Suprapubic skin (tissue), 4 donors: ENCODE measurements around the gene RPL5. TPM values are rescaled to one million over a fixed set of nuclear protein-coding genes. Genes with fewer than 3 reads are reported as not detected.

Experiments
- DNase-seq, 2 donors: peaks; one replicate each; pipeline ENCODE4 v3.0.0-alpha.2; 2019; ENCODE audit warnings: low spot score in 2 of 2
- H3K27ac ChIP-seq: fragments of 200-600 bp; sonication (generic); one replicate; pipeline ENCODE4 v1.5.1; 2019
- H3K27me3 ChIP-seq: fragments of 200-600 bp; sonication (generic); one replicate; pipeline ENCODE4 v1.5.1; 2019
- H3K36me3 ChIP-seq: fragments of 200-600 bp; sonication (generic); one replicate; pipeline ENCODE4 v1.5.1; 2019
- H3K4me1 ChIP-seq: fragments of 200-600 bp; sonication (generic); one replicate; pipeline ENCODE4 v1.5.1; 2019
- H3K4me3 ChIP-seq: fragments of 200-600 bp; sonication (generic); one replicate; pipeline ENCODE4 v1.5.1; 2019; ENCODE audit warnings: mild to moderate bottlenecking
- H3K9me3 ChIP-seq: fragments of 200-600 bp; sonication (generic); one replicate; pipeline ENCODE4 v1.5.1; 2019
- EP300 ChIP-seq: sonication (generic); formaldehyde crosslinking; IDR thresholded peaks from one replicate; pipeline ENCODE4 v1.6.1; 2017; ENCODE audit warnings: antibody characterized with exemption
- POLR2A ChIP-seq, 2 donors: fragments of 450-650 bp; IDR thresholded peaks; one replicate each; pipeline ENCODE4 v1.6.1; 2017; ENCODE audit warnings: antibody characterized with exemption in 2 of 2, mild to moderate bottlenecking in 2 of 2, moderate library complexity in 2 of 2
- POLR2AphosphoS5 ChIP-seq, 3 donors: sonication (generic); formaldehyde crosslinking; IDR thresholded peaks; one replicate each; pipeline ENCODE4 v1.6.1; 2017; ENCODE audit warnings: antibody characterized with exemption in 3 of 3
- WGBS: methylation state at CpG from one replicate; pipeline ENCODE4 v1.1.5; 2018; 5-methylcytosine and 5-hydroxymethylcytosine counted together
- total RNA-seq, 4 donors: library from RNA; depleted of rRNA; stranded (reverse); fragments of >200 nt; gene quantifications; one replicate each; pipeline ENCODE4 v1.1.0, GENCODE V29; 2016
- TF ChIP-seq, protein P1 (sequence below), 2 donors: fragments of 200-600 bp in 1 of 2; fragments of 450-650 bp in 1 of 2; sonication (generic) in 1 of 2; IDR thresholded peaks; one replicate each; pipeline ENCODE4 v1.5.1; 2016 to 2019; ENCODE audit warnings: antibody characterized with exemption in 2 of 2, mild to moderate bottlenecking in 1 of 2, moderate library complexity in 1 of 2

RPL5 gene
- total RNA-seq, 4 donors from 2014 or later = 1,150 to 1,809 (median 1,593) TPM

DNA sequence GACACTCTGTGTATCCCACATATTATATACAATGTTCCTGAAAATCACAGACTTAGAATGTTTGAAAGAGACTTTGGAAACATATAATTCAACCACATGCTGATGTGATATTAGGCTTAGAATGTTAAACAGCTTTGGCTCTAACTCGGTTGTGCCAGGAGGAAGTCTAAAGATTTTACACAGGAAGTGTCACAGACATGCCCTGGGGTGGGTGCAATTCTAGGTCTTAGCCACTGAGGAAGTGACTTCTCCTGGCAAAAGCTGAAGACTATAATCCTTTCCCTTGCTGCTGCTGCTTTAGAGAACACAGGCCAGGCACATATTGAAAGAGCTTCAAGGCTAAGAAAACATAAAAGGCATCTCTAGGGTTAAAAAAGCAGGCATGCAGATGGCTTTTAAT lies 51.0 kb downstream of the RPL5 start:
- Histone ChIP-seq H3K27ac (no peak overlapping the region), H3K4me3 (no peak overlapping the region)
- 27% methylated on average over 1 of the region's 1 CpG for WGBS

DNA sequence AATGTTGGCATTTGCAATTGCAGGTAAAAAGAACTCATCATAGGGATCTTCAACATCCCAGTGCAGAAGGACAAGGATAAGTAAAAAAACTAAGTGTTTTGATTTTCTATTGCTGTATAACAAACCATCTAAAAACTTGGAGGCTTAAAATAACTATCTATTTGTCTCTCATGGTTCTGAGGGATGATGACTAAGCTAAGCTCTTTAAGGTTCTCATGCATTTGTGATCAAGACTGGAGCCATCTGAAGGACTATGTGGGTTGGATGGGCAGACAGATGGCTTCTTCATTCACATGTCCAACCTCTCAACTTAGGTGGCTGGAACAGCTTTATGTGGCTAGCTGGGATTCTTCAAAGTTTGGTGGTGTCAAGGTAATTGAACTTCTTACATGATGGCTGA lies 51.5 kb downstream of the RPL5 start:
- TF ChIP-seq EP300 = no peak
- TF ChIP-seq POLR2A (IDR thresholded peaks at IDR 0.05) = no peak
- TF ChIP-seq POLR2AphosphoS5 (IDR thresholded peaks at IDR 0.05) = no peak
- TF ChIP-seq, protein P1, sequence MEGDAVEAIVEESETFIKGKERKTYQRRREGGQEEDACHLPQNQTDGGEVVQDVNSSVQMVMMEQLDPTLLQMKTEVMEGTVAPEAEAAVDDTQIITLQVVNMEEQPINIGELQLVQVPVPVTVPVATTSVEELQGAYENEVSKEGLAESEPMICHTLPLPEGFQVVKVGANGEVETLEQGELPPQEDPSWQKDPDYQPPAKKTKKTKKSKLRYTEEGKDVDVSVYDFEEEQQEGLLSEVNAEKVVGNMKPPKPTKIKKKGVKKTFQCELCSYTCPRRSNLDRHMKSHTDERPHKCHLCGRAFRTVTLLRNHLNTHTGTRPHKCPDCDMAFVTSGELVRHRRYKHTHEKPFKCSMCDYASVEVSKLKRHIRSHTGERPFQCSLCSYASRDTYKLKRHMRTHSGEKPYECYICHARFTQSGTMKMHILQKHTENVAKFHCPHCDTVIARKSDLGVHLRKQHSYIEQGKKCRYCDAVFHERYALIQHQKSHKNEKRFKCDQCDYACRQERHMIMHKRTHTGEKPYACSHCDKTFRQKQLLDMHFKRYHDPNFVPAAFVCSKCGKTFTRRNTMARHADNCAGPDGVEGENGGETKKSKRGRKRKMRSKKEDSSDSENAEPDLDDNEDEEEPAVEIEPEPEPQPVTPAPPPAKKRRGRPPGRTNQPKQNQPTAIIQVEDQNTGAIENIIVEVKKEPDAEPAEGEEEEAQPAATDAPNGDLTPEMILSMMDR (IDR thresholded peaks at IDR 0.05) = no peak
- Histone ChIP-seq H3K4me3 (no peak overlapping the region), H3K4me1 (no peaks in the 10 kb centered on the region), H3K27ac (no peak overlapping the region), H3K27me3 (no peaks in the 10 kb centered on the region), H3K36me3 (no peaks in the 10 kb centered on the region), H3K9me3 (no peaks in the 10 kb centered on the region)
- no peak for DNase-seq

More for the DNA sequence above, 51.0 kb downstream of the RPL5 start:
- H3K4me1 ChIP-seq = peaks cover under 1% of the 10 kb centered on the region
- DNase-seq = no peak
- H3K9me3 ChIP-seq = no peaks in the 10 kb centered on the region
- H3K36me3 ChIP-seq = no peaks in the 10 kb centered on the region
- no peaks in the 10 kb centered on the region for H3K27me3 ChIP-seq
- TF ChIP-seq POLR2AphosphoS5 (IDR thresholded peaks at IDR 0.05) (no peak), EP300 (no peak), POLR2A (IDR thresholded peaks at IDR 0.05) (no peak)
- TF ChIP-seq, protein P1 (IDR thresholded peaks at IDR 0.05) = no peak

DNA sequence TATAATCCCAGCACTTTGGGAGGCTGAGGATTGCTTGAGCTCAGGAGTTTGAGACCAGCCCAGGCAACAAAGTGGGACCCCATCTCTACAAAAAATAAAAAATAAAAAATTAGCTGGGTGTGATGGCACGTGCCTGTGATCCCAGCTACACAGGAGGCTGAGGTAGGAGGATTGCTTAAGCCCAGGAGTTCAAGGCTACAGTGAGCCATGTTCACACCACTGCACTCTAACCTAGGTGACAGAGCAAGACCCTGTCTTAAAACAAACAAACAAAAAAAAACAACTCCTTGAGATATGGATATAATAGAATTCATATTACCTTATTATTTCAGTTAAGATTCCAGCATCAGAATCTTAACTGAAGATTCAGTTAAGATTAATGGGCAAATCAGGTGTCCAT lies 52.4 kb downstream of the RPL5 start:
- DNase-seq = no peak
- no peaks in the 10 kb centered on the region for H3K36me3 ChIP-seq
- no peaks in the 10 kb centered on the region for H3K4me1 ChIP-seq
- H3K27me3 ChIP-seq = no peaks in the 10 kb centered on the region
- no peak overlapping the region for H3K4me3 ChIP-seq
- WGBS = 94% methylated on average over 1 of the region's 1 CpG
- no peak for TF ChIP-seq POLR2AphosphoS5 (IDR thresholded peaks at IDR 0.05)
- no peak for TF ChIP-seq POLR2A (IDR thresholded peaks at IDR 0.05)
- TF ChIP-seq EP300 = no peak
- TF ChIP-seq, protein P1 (IDR thresholded peaks at IDR 0.05) = no peak
- peaks cover 1% of the 10 kb centered on the region for H3K9me3 ChIP-seq
- H3K27ac ChIP-seq = no peak overlapping the region

DNA sequence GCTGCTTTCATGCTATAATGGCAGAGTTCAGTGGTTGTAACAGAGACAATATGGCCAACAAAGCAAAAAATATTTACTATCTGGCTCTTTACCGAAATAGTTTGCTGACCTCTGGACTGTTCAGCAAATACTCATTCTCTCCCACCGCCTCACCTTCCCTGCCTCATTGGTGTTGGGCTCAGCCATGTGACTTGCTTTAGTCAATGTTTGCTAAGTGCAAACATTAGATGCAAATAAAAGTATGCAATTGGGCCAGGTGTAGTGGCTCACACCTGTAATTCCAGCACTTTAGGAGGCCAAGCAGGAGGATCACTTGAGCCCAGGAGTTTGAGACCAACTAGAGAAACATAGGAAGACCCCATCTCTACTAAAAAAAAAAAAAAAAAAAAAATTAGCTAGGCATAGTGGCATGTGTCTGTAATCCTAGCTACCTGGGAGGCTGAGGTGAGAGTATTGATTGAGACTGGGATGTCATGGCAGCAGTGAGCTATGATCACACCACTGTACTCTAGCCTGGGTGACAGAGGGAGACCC lies 55.1 kb downstream of the RPL5 start:
- Histone ChIP-seq H3K27ac (no peak overlapping the region), H3K27me3 (no peaks in the 10 kb centered on the region), H3K4me1 (no peaks in the 10 kb centered on the region), H3K36me3 (no peaks in the 10 kb centered on the region), H3K4me3 (no peak overlapping the region), H3K9me3 (peaks cover 4% of the 10 kb centered on the region)
- WGBS = 98% methylated on average over 2 of the region's 2 CpGs
- TF ChIP-seq POLR2A (IDR thresholded peaks at IDR 0.05) (no peak), EP300 (no peak), POLR2AphosphoS5 (IDR thresholded peaks at IDR 0.05) (no peak)
- TF ChIP-seq, protein P1 (IDR thresholded peaks at IDR 0.05) = no peak
- no peak for DNase-seq

DNA sequence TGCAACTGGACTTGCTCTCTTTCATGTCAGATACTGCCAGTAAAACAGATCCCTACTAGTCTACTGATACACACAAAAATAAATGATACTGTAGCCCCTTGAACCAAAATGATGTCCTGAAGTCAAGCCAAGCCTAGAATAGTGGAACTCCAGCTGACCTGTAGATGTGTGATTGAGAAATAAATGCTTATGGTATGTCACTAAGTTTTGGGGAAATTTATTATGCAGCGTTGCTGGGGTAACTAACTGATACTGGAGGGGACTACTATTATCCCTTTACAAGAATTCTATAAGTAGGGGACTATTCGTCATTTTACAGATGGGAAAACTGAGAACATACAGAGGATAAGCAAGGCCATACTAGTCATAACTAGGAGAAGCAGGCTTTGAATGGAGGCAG lies 55.6 kb downstream of the RPL5 start:
- H3K36me3 ChIP-seq = no peaks in the 10 kb centered on the region
- no peaks in the 10 kb centered on the region for H3K4me1 ChIP-seq
- H3K27ac ChIP-seq = no peak overlapping the region
- H3K4me3 ChIP-seq = no peak overlapping the region
- DNase-seq = no peak
- peaks cover 4% of the 10 kb centered on the region for H3K9me3 ChIP-seq
- TF ChIP-seq POLR2AphosphoS5 (IDR thresholded peaks at IDR 0.05) (no peak), EP300 (no peak), POLR2A (IDR thresholded peaks at IDR 0.05) (no peak)
- TF ChIP-seq, protein P1 (IDR thresholded peaks at IDR 0.05) = no peak
- WGBS = 90% methylated on average over 2 of the region's 2 CpGs
- no peaks in the 10 kb centered on the region for H3K27me3 ChIP-seq

Other genes with a start within 250 kb of the RPL5 start
- gene EVI5, start 46.9 kb upstream of the RPL5 start, total RNA-seq = 10 to 100 TPM; 13.6 to 21.6 (median 14.8) TPM
- gene DIPK1A, start 129.4 kb downstream of the RPL5 start, total RNA-seq = 1 to 10 TPM; 3.3 to 7.8 (median 5.3) TPM
- 10 to 100 TPM in 3 of 4 donors, 1 to 10 TPM in 1; 7.9 to 35.3 (median 16.0) TPM for gene MTF2, start 247.2 kb downstream of the RPL5 start, total RNA-seq